HEK293T (cell line): Measurements from ENCODE around the gene CKS1B.

Source experiments
- ARNT ChIP-seq: fragments of 450-650 bp; IDR thresholded peaks from 2 replicates; pipeline ENCODE4 v1.6.1; 2017; ENCODE audit warnings: mild to moderate bottlenecking
- BHLHE40 ChIP-seq: fragments of 450-650 bp; IDR thresholded peaks from 2 replicates; pipeline ENCODE4 v1.6.1; 2016; ENCODE audit warnings: mild to moderate bottlenecking, moderate library complexity, borderline replicate concordance
- CTBP1 ChIP-seq: fragments of 450-650 bp; IDR thresholded peaks from 2 replicates; pipeline ENCODE4 v1.6.1; 2016; ENCODE audit warnings: borderline replicate concordance
- ELF4 ChIP-seq: fragments of 450-650 bp; IDR thresholded peaks from 2 replicates; pipeline ENCODE4 v1.6.1; 2017; ENCODE audit warnings: antibody characterized with exemption
- FOXA1 ChIP-seq: fragments of 450-650 bp; IDR thresholded peaks from 2 replicates; pipeline ENCODE4 v1.6.1; 2016; ENCODE audit warnings: mild to moderate bottlenecking
- FOXK2 ChIP-seq: fragments of 450-650 bp; IDR thresholded peaks from 2 replicates; pipeline ENCODE4 v1.6.1; 2016; ENCODE audit warnings: mild to moderate bottlenecking
- FOXM1 ChIP-seq: fragments of 450-650 bp; IDR thresholded peaks from 2 replicates; pipeline ENCODE4 v1.6.1; 2017; ENCODE audit warnings: mild to moderate bottlenecking, borderline replicate concordance
- HDGF ChIP-seq: fragments of 450-650 bp; IDR thresholded peaks from 2 replicates; pipeline ENCODE4 v1.6.1; 2017; ENCODE audit warnings: antibody characterized with exemption, borderline replicate concordance
- NFRKB ChIP-seq: fragments of 450-650 bp; IDR thresholded peaks from 2 replicates; pipeline ENCODE4 v1.6.1; 2016; ENCODE audit warnings: mild to moderate bottlenecking, moderate library complexity
- PKNOX1 ChIP-seq: fragments of 450-650 bp; IDR thresholded peaks from 2 replicates; pipeline ENCODE4 v1.6.1; 2016
- SP1 ChIP-seq: fragments of 450-650 bp; IDR thresholded peaks from 2 replicates; pipeline ENCODE4 v1.6.1; 2017
- SUZ12 ChIP-seq: fragments of 450-650 bp; IDR thresholded peaks from 2 replicates; pipeline ENCODE4 v1.6.1; 2016; ENCODE audit warnings: mild to moderate bottlenecking
- TARDBP ChIP-seq: fragments of 450-650 bp; IDR thresholded peaks from 2 replicates; pipeline ENCODE4 v1.6.1; 2016
- ZNF384 ChIP-seq: fragments of 450-650 bp; IDR thresholded peaks from 2 replicates; pipeline ENCODE4 v1.6.1; 2016

- TF ChIP-seq BHLHE40 (no peak), HDGF (no peak), FOXM1 (no peak), ELF4 (no peak), ARNT (no peak), FOXK2 (no peak), CTBP1 (no peak), SP1 (no peak), FOXA1 (no peak), SUZ12 (no peak), NFRKB (no peak), PKNOX1 (no peak), TARDBP (no peak), ZNF384 (no peak)
Measured at GRCh38 chr1:155026588-155026987, 52.1 kb downstream of the CKS1B start.
